IPS DF 6.9 (cell line): ENCODE data around the gene NAT8.
"Not testable (repeated sequence)": the region's sequence is repeated elsewhere in the genome, so short reads cannot be mapped to it uniquely, and the experiment has no call there.

Source experiments
- DNase-seq: peaks from one replicate; pipeline ENCODE4 v3.0.0-alpha.2; 2013; ENCODE audit warnings: low read depth, low spot score
- H3K27ac ChIP-seq: one replicate; pipeline ENCODE4 v1.5.1; 2013; ENCODE audit warnings: low read length, control low read depth
- H3K27me3 ChIP-seq: 2 replicates; pipeline ENCODE4 v1.6.1; 2013; ENCODE audit warnings: mild to moderate bottlenecking, low read length; ENCODE audit not compliant: control insufficient read depth, insufficient read depth
- H3K36me3 ChIP-seq: 2 replicates; pipeline ENCODE4 v1.6.1; 2013; ENCODE audit warnings: low read length; ENCODE audit not compliant: control insufficient read depth, insufficient read depth
- H3K4me1 ChIP-seq: 2 replicates; pipeline ENCODE4 v1.6.1; 2013; ENCODE audit warnings: low read length; ENCODE audit not compliant: control insufficient read depth, insufficient read depth
- H3K4me3 ChIP-seq: 2 replicates; pipeline ENCODE4 v1.5.1; 2013; ENCODE audit warnings: mild to moderate bottlenecking, low read length
- H3K9me3 ChIP-seq: 2 replicates; pipeline ENCODE4 v1.6.1; 2013; ENCODE audit warnings: low read length, inconsistent platforms; ENCODE audit not compliant: control insufficient read depth, insufficient read depth
- WGBS: extraction: QIAGEN DNeasy Blood & Tissue Kit; methylation state at CpG from one replicate; pipeline ENCODE4 v1.1.7; 2013; ENCODE audit warnings: mixed read lengths, missing lambda C conversion rate; ENCODE audit not compliant: insufficient read length, insufficient coverage; 5-methylcytosine and 5-hydroxymethylcytosine counted together

The NAT8 gene

DNA sequence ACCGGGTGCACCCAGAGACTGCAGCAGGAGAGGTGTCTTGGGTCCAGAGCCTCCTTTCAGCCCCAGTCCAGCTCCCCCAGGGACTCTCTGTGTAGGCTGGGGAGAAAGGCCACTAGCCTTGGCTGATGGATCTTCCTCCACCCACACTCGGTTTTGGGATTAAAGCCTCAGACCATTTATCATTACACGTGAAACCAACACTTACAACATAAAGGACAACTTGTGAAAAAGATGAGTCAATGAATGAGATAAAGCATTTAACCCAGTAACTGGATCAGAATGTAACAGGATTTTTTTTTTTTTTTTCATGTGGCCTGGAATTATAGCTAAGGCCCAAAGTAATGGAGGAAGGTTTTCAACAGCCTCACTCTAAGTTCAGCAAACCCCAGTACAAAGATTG is 32.1 kb downstream of the NAT8 start:
- WGBS = no CpG with 5 or more reads among the region's 3 CpGs
- Histone ChIP-seq H3K36me3 (no peaks in the 10 kb centered on the region), H3K27me3 (no peaks in the 10 kb centered on the region), H3K4me1 (no peaks in the 10 kb centered on the region), H3K4me3 (no peak overlapping the region), H3K9me3 (no peaks in the 10 kb centered on the region), H3K27ac (no peak overlapping the region)
- DNase-seq = no peak

GRCh38 chr2:73604589-73604988 is 37.6 kb downstream of the NAT8 start:
- DNase-seq, H3K27ac ChIP-seq, H3K36me3 ChIP-seq, H3K4me1 ChIP-seq, H3K27me3 ChIP-seq, H3K4me3 ChIP-seq, H3K9me3 ChIP-seq: not testable (repeated sequence)
- WGBS = no CpG with 5 or more reads among the region's 2 CpGs

DNA sequence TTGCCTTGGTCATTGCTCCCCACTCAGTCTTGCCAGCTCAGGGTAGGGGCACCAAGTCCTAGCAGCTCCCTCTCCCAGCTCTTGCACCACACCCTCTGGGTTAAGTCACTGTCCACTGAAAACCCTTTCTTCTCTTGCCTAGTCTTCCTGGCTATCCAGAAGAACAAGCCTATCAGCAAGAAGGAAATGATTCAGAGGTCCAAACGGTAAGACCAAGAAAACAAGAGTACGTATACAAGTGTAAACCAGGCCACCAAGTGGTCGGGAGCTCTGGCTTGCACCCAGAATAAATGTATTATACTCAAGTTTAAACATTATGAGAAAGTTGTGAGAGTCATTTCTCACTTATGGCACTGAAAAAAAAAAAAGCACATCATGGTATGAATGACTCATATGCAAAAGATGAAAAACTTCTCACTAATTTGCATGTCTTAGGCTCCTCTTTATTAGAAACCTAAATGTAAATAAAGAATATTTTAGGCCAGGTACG is 39.1 kb downstream of the NAT8 start:
- H3K36me3 ChIP-seq, H3K27me3 ChIP-seq, H3K4me1 ChIP-seq, H3K9me3 ChIP-seq, H3K4me3 ChIP-seq, DNase-seq, H3K27ac ChIP-seq: not testable (repeated sequence)
- WGBS = no CpG with 5 or more reads among the region's 4 CpGs

DNA sequence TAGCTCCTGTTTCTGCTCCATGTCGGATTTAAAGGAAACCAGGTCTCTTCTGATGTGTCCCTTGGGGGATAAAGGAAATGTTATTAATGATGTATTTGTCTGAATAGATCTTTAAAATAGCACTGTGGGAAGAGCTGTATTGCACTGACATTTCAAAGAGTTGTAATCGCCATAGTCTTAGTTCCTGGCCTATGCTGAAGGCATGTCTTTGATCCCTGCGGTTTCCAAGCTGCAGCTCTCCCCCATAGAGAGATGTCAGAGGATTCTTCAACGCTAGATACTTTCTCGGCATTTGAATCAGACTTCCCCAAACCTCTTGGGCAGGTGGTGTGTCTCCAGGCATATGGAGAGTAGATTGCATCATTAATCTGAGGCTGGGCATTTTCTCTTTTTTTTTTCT is 40.4 kb downstream of the NAT8 start:
- no peaks in the 10 kb centered on the region for H3K9me3 ChIP-seq
- DNase-seq = no peak
- WGBS = no CpG with 5 or more reads among the region's 5 CpGs

GRCh38 chr2:73594251-73594650 is 48.0 kb downstream of the NAT8 start:
- no CpG with 5 or more reads among the region's 2 CpGs for WGBS
- H3K4me3 ChIP-seq = no peak overlapping the region
- no peak for DNase-seq
- H3K27ac ChIP-seq = no peak overlapping the region
- H3K4me1 ChIP-seq = no peaks in the 10 kb centered on the region
- H3K27me3 ChIP-seq = no peaks in the 10 kb centered on the region
- no peaks in the 10 kb centered on the region for H3K9me3 ChIP-seq
- H3K36me3 ChIP-seq = no peaks in the 10 kb centered on the region

More for the DNA sequence above, 40.4 kb downstream of the NAT8 start:
- Histone ChIP-seq H3K4me1 (no peaks in the 10 kb centered on the region), H3K27me3 (no peaks in the 10 kb centered on the region), H3K36me3 (peaks cover 7% of the 10 kb centered on the region; the same call in 1 of the 2 replicates), H3K4me3 (no peak overlapping the region), H3K27ac (no peak overlapping the region)

DNA sequence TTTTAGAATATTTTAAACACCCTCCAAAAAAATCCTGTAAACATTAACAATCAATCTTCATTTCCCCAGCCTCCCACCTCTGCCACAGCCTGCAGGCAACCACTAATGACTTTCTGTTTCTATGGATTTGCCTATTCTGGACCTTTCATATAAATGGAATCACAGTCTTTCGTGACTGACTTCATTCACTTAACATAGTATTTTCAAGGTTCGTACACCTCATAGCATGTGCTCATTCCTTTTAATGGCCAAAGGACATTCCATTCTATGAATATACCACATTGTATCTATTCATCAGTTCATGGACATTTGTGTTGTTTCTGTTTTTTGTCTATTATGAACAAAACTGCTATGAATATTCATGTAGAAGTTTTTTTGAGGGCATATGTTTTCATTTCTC is 48.5 kb downstream of the NAT8 start:
- DNase-seq = no peak
- WGBS = no CpG with 5 or more reads among the region's 2 CpGs
- no peaks in the 10 kb centered on the region for H3K27me3 ChIP-seq
- H3K9me3 ChIP-seq = no peaks in the 10 kb centered on the region
- no peak overlapping the region for H3K27ac ChIP-seq
- H3K4me1 ChIP-seq = no peaks in the 10 kb centered on the region
- H3K4me3 ChIP-seq = no peak overlapping the region
- H3K36me3 ChIP-seq = no peaks in the 10 kb centered on the region
